Measurements from ENCODE around the gene CAMKK1. TPM values are rescaled to one million over a fixed set of nuclear protein-coding genes. Genes with fewer than 3 reads are reported as not detected.

The CAMKK1 gene
- total and polyA plus RNA-seq, 2 of the 4 experiments (the other 2 are of a cell fraction): 4.1 to 8.2 TPM

DNA sequence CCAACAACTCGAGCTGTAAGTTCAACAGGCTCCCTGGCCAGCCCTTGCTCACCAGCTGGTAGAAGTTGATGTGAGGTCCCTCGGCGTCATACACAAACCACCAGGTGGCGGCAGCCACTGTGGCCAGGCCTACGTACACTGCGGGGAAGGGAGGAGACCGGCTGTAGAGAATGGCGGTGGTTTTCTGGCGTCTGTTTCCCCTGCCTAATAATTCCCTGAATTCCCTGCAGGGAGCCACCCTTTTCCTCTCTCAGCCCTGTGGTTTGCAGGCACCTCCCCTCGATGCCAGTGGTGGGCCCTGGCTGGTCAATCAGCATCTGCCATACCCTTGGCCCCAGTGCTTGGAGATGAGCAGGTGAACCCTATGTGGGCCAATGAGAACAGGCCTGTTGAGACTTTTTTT, 42.3 kb upstream of the CAMKK1 start:
- no peaks in the 10 kb centered on the region for H3K9me3 ChIP-seq (ENCODE audit: control insufficient read depth, insufficient read depth, low read length)
- in situ Hi-C loops (cut with MboI; ENCODE audit: low sequenced_read_pairs): no loop called here
- no peak overlapping the region; the same call in 1 of the 2 replicates for H2AK5ac ChIP-seq (ENCODE audit: low read depth, low read length)
- H3K14ac ChIP-seq (replicated peaks; ENCODE audit: low read depth, low read length): no peak overlapping the region
- H3K56ac ChIP-seq (ENCODE audit: extremely low read depth, insufficient read depth, low read length): no peak overlapping the region
- H2BK20ac ChIP-seq (ENCODE audit: low read depth, low read length): 0 out of 2 replicates have a peak overlapping the region, but pooled peaks have one; percentile 53
- WGBS, 2 experiments (ENCODE audit: extremely low coverage in 2 of 2, insufficient read length in 1 of 2): 25% methylated on average over 2 of the region's 10 CpGs; no CpG with 5 or more reads in 1 of the 2 experiments
- peak overlapping the region; percentile 90 for H2AK9ac ChIP-seq (replicated peaks; ENCODE audit: low read depth, low read length, poor library complexity)
- no peak overlapping the region for H3K27ac ChIP-seq (ENCODE audit: insufficient read depth, low read length)
- no peak overlapping the region for H2BK120ac ChIP-seq (ENCODE audit: low read depth, low read length)
- no peaks in the 10 kb centered on the region for H4K20me1 ChIP-seq (ENCODE audit: insufficient read depth, low read length)
- no peak overlapping the region for H2BK5ac ChIP-seq (ENCODE audit: low read depth, low read length, poor library complexity, severe bottlenecking)
- TF ChIP-seq CEBPB (IDR thresholded peaks at IDR 0.05; ENCODE audit: low read depth, low read length) (no peak), CHD1 (IDR thresholded peaks at IDR 0.05; ENCODE audit: low read depth, low read length) (no peak), CTCF (conservative IDR thresholded peaks at IDR 0.05; ENCODE audit: low read depth, low read length) (peak; percentile 71), SMC3 (IDR thresholded peaks at IDR 0.05; ENCODE audit: low read depth, low read length) (peak; percentile 79), RAD21 (IDR thresholded peaks at IDR 0.05; ENCODE audit: low read length) (peak; percentile 83)
- TF ChIP-seq, protein P1, sequence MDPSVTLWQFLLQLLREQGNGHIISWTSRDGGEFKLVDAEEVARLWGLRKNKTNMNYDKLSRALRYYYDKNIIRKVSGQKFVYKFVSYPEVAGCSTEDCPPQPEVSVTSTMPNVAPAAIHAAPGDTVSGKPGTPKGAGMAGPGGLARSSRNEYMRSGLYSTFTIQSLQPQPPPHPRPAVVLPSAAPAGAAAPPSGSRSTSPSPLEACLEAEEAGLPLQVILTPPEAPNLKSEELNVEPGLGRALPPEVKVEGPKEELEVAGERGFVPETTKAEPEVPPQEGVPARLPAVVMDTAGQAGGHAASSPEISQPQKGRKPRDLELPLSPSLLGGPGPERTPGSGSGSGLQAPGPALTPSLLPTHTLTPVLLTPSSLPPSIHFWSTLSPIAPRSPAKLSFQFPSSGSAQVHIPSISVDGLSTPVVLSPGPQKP (IDR thresholded peaks at IDR 0.05; ENCODE audit: borderline replicate concordance, low read depth, low read length): no peak
- H4K91ac ChIP-seq (ENCODE audit: insufficient read depth, low read depth, low read length): no peak overlapping the region
- H3K27me3 ChIP-seq (ENCODE audit: control insufficient read depth, insufficient read depth, low read length): no peaks in the 10 kb centered on the region
- no peak overlapping the region for H3K18ac ChIP-seq (ENCODE audit: low read depth, low read length)
- ChIA-PET CTCF (interaction anchor here (0.6 to 2.9 kb wide), 7 partner anchors 21 to 1251 kb away, joined by 3 to 11 read pairs (median 4); no protein-coding TSS in a partner anchor), POLR2A (ENCODE audit: unreplicated experiment) (no interaction called here)
- peak; percentile 98 for ATAC-seq (ENCODE audit: low read depth)
- no TSS peak for BruUV-seq (replicated peaks)
- H3K23ac ChIP-seq (ENCODE audit: low read depth, low read length): no peak overlapping the region
- H3K9me1 ChIP-seq (ENCODE audit: insufficient read depth, low read length): no peaks in the 10 kb centered on the region
- peak overlapping the region; percentile 87 for H2AFZ ChIP-seq (replicated peaks; ENCODE audit: low read length, poor library complexity)
- no peak overlapping the region for H3K4me2 ChIP-seq (ENCODE audit: low read depth, low read length)
- peak; percentile 72 for DNase-seq
- dilution Hi-C loops (cut with HindIII; ENCODE audit: low sequenced_read_pairs, unreplicated experiment): no loop called here
- no peaks in the 10 kb centered on the region for H3K79me1 ChIP-seq (ENCODE audit: low read depth in 1 of 2, low read length in 2 of 2)
- no peaks in the 10 kb centered on the region for H3K36me3 ChIP-seq (ENCODE audit: control insufficient read depth, insufficient read depth, low read length)
- no peak overlapping the region for H3K4ac ChIP-seq (ENCODE audit: low read depth, low read length)
- H4K8ac ChIP-seq (ENCODE audit: low read depth in 2 of 2, low read length in 2 of 2): 0 out of 4 replicates have a peak overlapping the region, but pooled peaks of 1 of the 2 experiments have one; percentile 28
- no peak overlapping the region for H4K5ac ChIP-seq (ENCODE audit: low read depth, low read length)
- no peak overlapping the region for H3K4me3 ChIP-seq (ENCODE audit: insufficient read depth, low read depth, low read length)
- H3K9ac ChIP-seq (ENCODE audit: low read depth, low read length): no peak overlapping the region
- intact Hi-C loops (cut with micrococcal nuclease): loop anchor here (1.0 to 5.0 kb wide), 3 partner anchors 73 to 140 kb away; no protein-coding TSS in a partner anchor
- H2BK15ac ChIP-seq (ENCODE audit: low read depth, low read length): no peak overlapping the region
- H3K4me1 ChIP-seq (ENCODE audit: control insufficient read depth, insufficient read depth, low read length): 0 out of 2 replicates have a peak, but pooled peaks cover 1% of the 10 kb centered on the region
